ENCODE results near the gene GSG1L. TPM values are rescaled to one million over a fixed set of nuclear protein-coding genes. Genes with fewer than 3 reads are reported as not detected.

Gene GSG1L
- total RNA-seq, 2 experiments from 2014 or later: not detected

- Mint-ChIP-seq H3K27ac (no peak overlapping the region), H3K4me3 (no peak overlapping the region), H3K36me3 (ENCODE audit: low read depth) (no peaks in the 10 kb centered on the region), H3K4me1 (ENCODE audit: low read depth) (no peaks in the 10 kb centered on the region), H3K27me3 (peaks cover 1% of the 10 kb centered on the region), H3K9me3 (no peaks in the 10 kb centered on the region)
- ATAC-seq (no peak), DNase-seq (no peak)
- no peak for TF ChIP-seq CTCF (IDR thresholded peaks at IDR 0.05)
- intact Hi-C loops (cut with micrococcal nuclease): loop anchor here (5.0 kb wide), 1 partner anchor 102 kb away; no protein-coding TSS in a partner anchor
- POLR2A ChIA-PET: no interaction called here
- CTCF ChIA-PET: no interaction called here
Observed at GRCh38 chr16:28073836-28074235, 10.3 kb upstream of the GSG1L start.

GRCh38 chr16:28072087-28072486 is 8.6 kb upstream of the GSG1L start:
- ChIA-PET POLR2A (no interaction called here), CTCF (interaction anchor here (0.6 to 3.8 kb wide), 5 partner anchors 8 to 387 kb away, joined by 4 to 72 read pairs (median 18); no protein-coding TSS in a partner anchor)
- intact Hi-C loops (cut with micrococcal nuclease): loop anchor here (5.0 kb wide), 1 partner anchor 100 kb away; no protein-coding TSS in a partner anchor
- H3K27me3 Mint-ChIP-seq: peaks cover 1% of the 10 kb centered on the region
- H3K4me1 Mint-ChIP-seq (ENCODE audit: low read depth): no peaks in the 10 kb centered on the region
- H3K27ac Mint-ChIP-seq: no peak overlapping the region
- DNase-seq (no peak), ATAC-seq (no peak)
- H3K4me3 Mint-ChIP-seq: no peak overlapping the region
- no peak for TF ChIP-seq CTCF (IDR thresholded peaks at IDR 0.05)
- no peaks in the 10 kb centered on the region for H3K9me3 Mint-ChIP-seq
- H3K36me3 Mint-ChIP-seq (ENCODE audit: low read depth): no peaks in the 10 kb centered on the region

GRCh38 chr16:28069971-28070794 is 6.7 kb upstream of the GSG1L start:
- no peaks in the 10 kb centered on the region for H3K4me1 Mint-ChIP-seq (ENCODE audit: low read depth)
- H3K36me3 Mint-ChIP-seq (ENCODE audit: low read depth): no peaks in the 10 kb centered on the region
- H3K9me3 Mint-ChIP-seq: no peaks in the 10 kb centered on the region
- peaks cover 7% of the 10 kb centered on the region for H3K27me3 Mint-ChIP-seq
- H3K4me3 Mint-ChIP-seq: no peak overlapping the region
- no peak for TF ChIP-seq CTCF (IDR thresholded peaks at IDR 0.05)
- DNase-seq: no peak
- H3K27ac Mint-ChIP-seq: no peak overlapping the region
- intact Hi-C loops (cut with micrococcal nuclease): loop anchor here (5.0 kb wide), 1 partner anchor 98 kb away; no protein-coding TSS in a partner anchor
- ATAC-seq: no peak
- CTCF ChIA-PET: interaction anchor here (0.7 to 3.8 kb wide), 27 partner anchors 9 to 547 kb away, joined by 3 to 72 read pairs (median 4); partner anchors contain the start of gene GTF3C1
- POLR2A ChIA-PET: interaction anchor here (1.4 kb wide), 1 partner anchor 10 kb away, joined by 3 read pairs; no protein-coding TSS in a partner anchor

GRCh38 chr16:28068976-28069375 is 5.5 kb upstream of the GSG1L start:
- POLR2A ChIA-PET: no interaction called here
- intact Hi-C loops (cut with micrococcal nuclease): no loop called here
- CTCF ChIA-PET: interaction anchor here (0.7 kb wide), 1 partner anchor 146 kb away, joined by 3 read pairs; no protein-coding TSS in a partner anchor

More at GRCh38 chr16:28068976-28069375, 5.5 kb upstream of the GSG1L start:
- no peaks in the 10 kb centered on the region for H3K9me3 Mint-ChIP-seq
- peaks cover 16% of the 10 kb centered on the region for H3K27me3 Mint-ChIP-seq
- no peak overlapping the region for H3K4me3 Mint-ChIP-seq
- H3K27ac Mint-ChIP-seq: no peak overlapping the region
- ATAC-seq (no peak), DNase-seq (no peak)
- no peaks in the 10 kb centered on the region for H3K4me1 Mint-ChIP-seq (ENCODE audit: low read depth)
- no peaks in the 10 kb centered on the region for H3K36me3 Mint-ChIP-seq (ENCODE audit: low read depth)
- no peak for TF ChIP-seq CTCF (IDR thresholded peaks at IDR 0.05)

Measured in activated CD8-positive, alpha-beta T cell treated with anti-CD3 and anti-CD28 coated beads for 36 hours (primary cell).